Activated B cell treated with CpG ODN at 0.5 μM for 24 hours (primary cell): Measurements from ENCODE around the gene CPA2. TPM values are rescaled to one million over a fixed set of nuclear protein-coding genes. Genes with fewer than 3 reads are reported as not detected.

Source experiments
- ATAC-seq: fragments of 200-7000 bp; cut with Tn5 transposase; one replicate; pipeline ENCODE4 v1.10.0; 2021; ENCODE audit warnings: low read depth, mild to moderate bottlenecking, moderate library complexity
- CTCF ChIA-PET: fragments of 350-600 bp; sonication (Branson Sonifier 250); formaldehyde crosslinking; loops from one replicate; lab custom pipeline; 2021; ENCODE audit warnings: antibody characterized with exemption; lab: Charles Lee
- POLR2A ChIA-PET: fragments of 350-600 bp; sonication (Branson Sonifier 250); formaldehyde crosslinking; loops from one replicate; lab custom pipeline; 2021; ENCODE audit warnings: antibody characterized with exemption; lab: Charles Lee
- DNase-seq: peaks from one replicate; pipeline ENCODE4 v3.0.0; 2022
- H3K27ac Mint-ChIP-seq: one replicate; pipeline ENCODE4 v1.8.0; 2020; ENCODE audit warnings: mixed read lengths
- H3K27me3 Mint-ChIP-seq: one replicate; pipeline ENCODE4 v1.8.0; 2021; ENCODE audit warnings: mixed read lengths
- H3K36me3 Mint-ChIP-seq: one replicate; pipeline ENCODE4 v1.8.0; 2021; ENCODE audit warnings: low read depth, mixed read lengths
- H3K4me1 Mint-ChIP-seq: one replicate; pipeline ENCODE4 v1.8.0; 2021; ENCODE audit warnings: mixed read lengths
- H3K4me3 Mint-ChIP-seq: one replicate; pipeline ENCODE4 v1.8.0; 2020; ENCODE audit warnings: mild to moderate bottlenecking, mixed read lengths
- H3K9me3 Mint-ChIP-seq: one replicate; pipeline ENCODE4 v1.8.0; 2020; ENCODE audit warnings: mixed read lengths
- CTCF ChIP-seq: fragments of 200-600 bp; IDR thresholded peaks from one replicate; pipeline ENCODE4 v1.8.0; 2022; ENCODE audit warnings: antibody characterized with exemption, mild to moderate bottlenecking
- intact Hi-C: fragments of 100-400 bp; cut with micrococcal nuclease; formaldehyde crosslinking; loops from one replicate; pipeline ENCODE4 v1.15.1; 2024
- total RNA-seq: library from RNA; stranded (reverse); gene quantifications from 2 replicates; pipeline ENCODE4 v1.2.3, GENCODE V29; 2022

Gene CPA2
- total RNA-seq, 1 donor from 2014 or later = not detected

- no peak for DNase-seq
- CTCF ChIA-PET = no interaction called here
- Mint-ChIP-seq H3K27ac (no peak overlapping the region), H3K36me3 (no peaks in the 10 kb centered on the region), H3K27me3 (no peaks in the 10 kb centered on the region), H3K4me1 (peaks cover 10% of the 10 kb centered on the region), H3K4me3 (no peak overlapping the region), H3K9me3 (no peaks in the 10 kb centered on the region)
- POLR2A ChIA-PET = no interaction called here
- TF ChIP-seq CTCF = no peak
- intact Hi-C loops = no loop called here
- no peak for ATAC-seq
Measured at GRCh38 chr7:130290745-130291144, 24.1 kb downstream of the CPA2 start.

GRCh38 chr7:130292682-130293257, 26.1 kb downstream of the CPA2 start, which contains the start of gene CPA4:
Gene CPA4, plus strand, starts transcription at chr7:130293161. Its CDS starts 20 bp downstream, at chr7:130293181.
- TF ChIP-seq CTCF = no peak
- H3K27me3 Mint-ChIP-seq = no peaks in the 10 kb centered on the region
- DNase-seq = no peak
- POLR2A ChIA-PET = no interaction called here
- no peak within 1 kb of the TSS for H3K4me3 Mint-ChIP-seq
- H3K36me3 Mint-ChIP-seq = no peaks in the 10 kb centered on the region
- peak; percentile 45 for ATAC-seq
- CTCF ChIA-PET = interaction anchor here (0.8 kb wide), 1 partner anchor 10 kb away, joined by 3 read pairs; no protein-coding TSS in a partner anchor
- no peak within 1 kb of the TSS for H3K27ac Mint-ChIP-seq
- H3K9me3 Mint-ChIP-seq = no peaks in the 10 kb centered on the region
- intact Hi-C loops = no loop called here
- peaks cover 10% of the 10 kb centered on the region for H3K4me1 Mint-ChIP-seq

GRCh38 chr7:130293521-130293920, 26.9 kb downstream of the CPA2 start:
- ATAC-seq (peak; percentile 47), DNase-seq (no peak)
- no peak overlapping the region for H3K4me3 Mint-ChIP-seq
- intact Hi-C loops = no loop called here
- H3K4me1 Mint-ChIP-seq = peaks cover 10% of the 10 kb centered on the region
- ChIA-PET CTCF (interaction anchor here (0.8 kb wide), 1 partner anchor 9 kb away, joined by 3 read pairs; no protein-coding TSS in a partner anchor), POLR2A (no interaction called here)
- no peak for TF ChIP-seq CTCF
- no peaks in the 10 kb centered on the region for H3K27me3 Mint-ChIP-seq
- no peak overlapping the region for H3K27ac Mint-ChIP-seq
- H3K9me3 Mint-ChIP-seq = no peaks in the 10 kb centered on the region
- H3K36me3 Mint-ChIP-seq = no peaks in the 10 kb centered on the region

- CTCF ChIA-PET = no interaction called here
- no peak overlapping the region for H3K27ac Mint-ChIP-seq
Measured at GRCh38 chr7:130294314-130294713, 27.7 kb downstream of the CPA2 start.

More at GRCh38 chr7:130294314-130294713, 27.7 kb downstream of the CPA2 start:
- POLR2A ChIA-PET = no interaction called here
- DNase-seq = no peak
- intact Hi-C loops = no loop called here
- Mint-ChIP-seq H3K27me3 (peaks cover 2% of the 10 kb centered on the region), H3K4me3 (no peak overlapping the region), H3K4me1 (peaks cover 10% of the 10 kb centered on the region), H3K9me3 (no peaks in the 10 kb centered on the region), H3K36me3 (no peaks in the 10 kb centered on the region)
- ATAC-seq = no peak
- no peak for TF ChIP-seq CTCF
